Kidney epithelial cell (primary cell): ENCODE results near the gene NAA38. TPM values are rescaled to one million over a fixed set of nuclear protein-coding genes. Genes with fewer than 3 reads are reported as not detected.

Experiments
- DNase-seq: peaks from one replicate; pipeline ENCODE4 v3.0.0-alpha.2; 2010; ENCODE audit warnings: low read depth
- H3K27me3 ChIP-seq: 2 replicates; pipeline ENCODE4 v1.6.0; 2011; ENCODE audit warnings: low read length; ENCODE audit not compliant: control insufficient read depth, insufficient read depth
- H3K36me3 ChIP-seq: 2 replicates; pipeline ENCODE4 v1.5.1; 2011; ENCODE audit warnings: low read length; ENCODE audit not compliant: control insufficient read depth, insufficient read depth
- H3K4me3 ChIP-seq: 2 replicates; pipeline ENCODE4 v1.5.1; 2011; ENCODE audit warnings: low read depth, mild to moderate bottlenecking, control low read depth, low read length
- total RNA-seq: library from RNA; depleted of rRNA; stranded (reverse); fragments of >200 nt; gene quantifications from 2 replicates; pipeline ENCODE4 v1.2.3, GENCODE V29; 2015
- TF ChIP-seq, protein P1 (sequence below): IDR thresholded peaks from 2 replicates; pipeline ENCODE4 v1.5.1; 2011; ENCODE audit warnings: mild to moderate bottlenecking, moderate library complexity, low read length, control low read depth, inconsistent platforms; ENCODE audit not compliant: insufficient read depth, poor library complexity, severe bottlenecking

The NAA38 gene
- 50.5 and 51.0 TPM in 2 replicates for total RNA-seq

- TF ChIP-seq, protein P1, sequence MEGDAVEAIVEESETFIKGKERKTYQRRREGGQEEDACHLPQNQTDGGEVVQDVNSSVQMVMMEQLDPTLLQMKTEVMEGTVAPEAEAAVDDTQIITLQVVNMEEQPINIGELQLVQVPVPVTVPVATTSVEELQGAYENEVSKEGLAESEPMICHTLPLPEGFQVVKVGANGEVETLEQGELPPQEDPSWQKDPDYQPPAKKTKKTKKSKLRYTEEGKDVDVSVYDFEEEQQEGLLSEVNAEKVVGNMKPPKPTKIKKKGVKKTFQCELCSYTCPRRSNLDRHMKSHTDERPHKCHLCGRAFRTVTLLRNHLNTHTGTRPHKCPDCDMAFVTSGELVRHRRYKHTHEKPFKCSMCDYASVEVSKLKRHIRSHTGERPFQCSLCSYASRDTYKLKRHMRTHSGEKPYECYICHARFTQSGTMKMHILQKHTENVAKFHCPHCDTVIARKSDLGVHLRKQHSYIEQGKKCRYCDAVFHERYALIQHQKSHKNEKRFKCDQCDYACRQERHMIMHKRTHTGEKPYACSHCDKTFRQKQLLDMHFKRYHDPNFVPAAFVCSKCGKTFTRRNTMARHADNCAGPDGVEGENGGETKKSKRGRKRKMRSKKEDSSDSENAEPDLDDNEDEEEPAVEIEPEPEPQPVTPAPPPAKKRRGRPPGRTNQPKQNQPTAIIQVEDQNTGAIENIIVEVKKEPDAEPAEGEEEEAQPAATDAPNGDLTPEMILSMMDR = peak; percentile 44
- H3K27me3 ChIP-seq = no peaks in the 10 kb centered on the region
- peak within 1 kb of the TSS; percentile 66 for H3K4me3 ChIP-seq
- peak; percentile 98 for DNase-seq
- H3K36me3 ChIP-seq = peaks cover 1% of the 10 kb centered on the region
These were observed at the start of gene NAA38 for GRCh38 chr17:7856811-7857712. TSS of gene NAA38 (minus strand) at chr17:7857559. CDS start at chr17:7857463, 96 bp downstream.

DNA sequence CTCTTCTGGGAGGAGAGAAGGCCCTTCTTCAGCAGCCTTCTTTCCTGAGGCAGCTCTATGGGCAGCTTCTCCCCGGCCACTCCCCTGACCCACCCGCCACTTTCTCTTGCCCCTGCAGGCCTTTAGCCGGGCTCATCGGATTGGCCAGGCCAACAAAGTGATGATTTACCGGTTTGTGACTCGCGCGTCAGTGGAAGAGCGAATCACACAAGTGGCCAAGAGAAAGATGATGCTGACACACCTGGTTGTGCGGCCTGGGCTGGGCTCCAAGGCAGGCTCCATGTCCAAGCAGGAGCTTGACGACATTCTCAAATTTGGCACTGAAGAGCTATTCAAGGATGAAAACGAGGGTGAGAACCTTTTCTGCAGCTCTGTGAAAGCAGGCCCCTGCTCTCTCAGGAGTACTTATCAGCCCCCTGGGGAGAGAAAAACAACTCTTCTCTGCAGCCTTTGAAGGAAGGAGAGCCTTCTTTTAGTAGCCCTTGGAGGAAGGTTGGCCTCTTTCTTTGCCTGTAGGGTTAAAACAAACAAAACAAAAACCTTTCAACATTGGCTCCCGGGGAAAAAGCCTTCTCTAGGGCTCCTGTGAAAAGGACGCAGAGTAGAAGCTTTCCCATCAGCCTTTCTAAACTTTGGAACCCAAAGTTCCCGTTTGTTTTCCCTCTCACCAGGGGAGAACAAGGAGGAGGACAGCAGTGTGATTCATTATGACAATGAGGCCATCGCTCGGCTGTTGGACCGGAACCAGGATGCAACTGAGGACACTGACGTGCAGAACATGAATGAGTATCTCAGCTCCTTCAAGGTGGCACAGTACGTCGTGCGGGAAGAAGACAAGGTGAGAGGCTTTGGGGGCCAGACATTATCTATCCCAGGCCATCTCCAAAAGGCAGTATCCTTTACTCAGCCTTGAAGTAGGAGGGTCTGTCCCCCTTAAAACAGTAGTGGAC lies 46.1 kb upstream of the NAA38 start:
- H3K4me3 ChIP-seq = no peak overlapping the region
- TF ChIP-seq, protein P1 = no peak
- peaks cover 3% of the 10 kb centered on the region for H3K36me3 ChIP-seq
- H3K27me3 ChIP-seq = no peaks in the 10 kb centered on the region
- DNase-seq = no peak

DNA sequence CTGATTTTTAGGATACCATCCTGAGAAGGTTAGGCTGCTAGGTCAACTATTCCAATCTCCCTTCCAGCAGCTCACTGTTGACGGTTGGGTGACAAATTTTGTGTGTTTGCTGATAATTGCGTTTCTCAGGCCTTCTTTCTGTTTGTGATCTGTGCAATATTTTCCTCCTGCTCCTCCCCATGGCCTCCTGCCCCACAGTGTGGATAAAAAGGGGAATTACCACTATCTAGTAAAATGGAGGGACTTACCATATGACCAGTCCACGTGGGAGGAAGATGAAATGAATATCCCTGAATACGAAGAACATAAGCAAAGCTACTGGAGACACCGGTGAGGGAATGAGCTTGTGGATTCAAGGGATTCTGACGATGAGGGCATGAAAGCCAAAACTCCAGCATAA lies 40.4 kb upstream of the NAA38 start:
- TF ChIP-seq, protein P1 = peak; percentile 34
- Histone ChIP-seq H3K36me3 (peaks cover 5% of the 10 kb centered on the region), H3K27me3 (no peaks in the 10 kb centered on the region), H3K4me3 (no peak overlapping the region)
- no peak for DNase-seq

- no peak for DNase-seq
- no peaks in the 10 kb centered on the region for H3K27me3 ChIP-seq
- TF ChIP-seq, protein P1 = no peak
- peaks cover 5% of the 10 kb centered on the region for H3K36me3 ChIP-seq
- H3K4me3 ChIP-seq = no peak overlapping the region
These were observed 39.7 kb upstream of the NAA38 start for GRCh38 chr17:7897090-7897489.

DNA sequence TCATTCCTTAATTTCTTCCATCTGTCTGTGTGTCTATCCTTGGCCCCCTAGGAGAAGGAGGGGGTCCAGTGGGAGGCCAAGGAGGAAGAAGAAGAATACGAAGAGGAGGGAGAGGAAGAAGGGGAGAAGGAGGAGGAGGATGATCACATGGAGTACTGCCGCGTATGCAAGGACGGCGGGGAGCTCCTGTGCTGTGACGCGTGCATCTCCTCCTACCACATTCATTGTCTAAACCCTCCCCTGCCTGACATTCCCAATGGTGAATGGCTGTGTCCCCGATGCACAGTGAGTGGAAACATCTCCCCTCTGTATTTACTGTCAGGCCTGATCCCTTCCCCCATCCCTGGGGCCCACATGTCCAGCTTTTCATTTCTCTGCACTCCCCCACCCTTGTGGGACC lies 37.5 kb upstream of the NAA38 start:
- H3K27me3 ChIP-seq = no peaks in the 10 kb centered on the region
- no peak overlapping the region for H3K4me3 ChIP-seq
- no peak for DNase-seq
- TF ChIP-seq, protein P1 = no peak
- peaks cover 10% of the 10 kb centered on the region for H3K36me3 ChIP-seq
